Neural cell (in vitro differentiated cells): Measurements from ENCODE around the gene DPF3. TPM values are rescaled to one million over a fixed set of nuclear protein-coding genes. Genes with fewer than 3 reads are reported as not detected.

Experiments
- H2AFZ ChIP-seq: fragments of 200-600, 300-800 bp; sonication (generic), shearing (Covaris generic); 2 replicates; pipeline ENCODE4 v1.6.0; 2014; ENCODE audit warnings: low read depth, mild to moderate bottlenecking, antibody characterized with exemption, low read length, moderate library complexity
- H3F3A ChIP-seq: fragments of 200-600 bp; shearing (Covaris generic); 2 replicates; pipeline ENCODE4 v1.6.1; 2016; ENCODE audit warnings: mild to moderate bottlenecking, moderate library complexity, mixed read lengths, antibody characterized with exemption, low read length; ENCODE audit not compliant: insufficient read depth, poor library complexity, severe bottlenecking
- H3K27ac ChIP-seq: fragments of 200-600, 300-800 bp; sonication (generic), shearing (Covaris generic); 2 replicates; pipeline ENCODE4 v1.5.1; 2014; ENCODE audit warnings: mild to moderate bottlenecking, low read length, moderate library complexity
- H3K27me3 ChIP-seq: fragments of 300-800, 200-600 bp; sonication (generic), shearing (Covaris generic); 2 replicates; pipeline ENCODE4 v1.6.0; 2014; ENCODE audit warnings: mild to moderate bottlenecking, low read depth, low read length, moderate library complexity; ENCODE audit not compliant: insufficient read depth
- H3K36me3 ChIP-seq: fragments of 300-800, 200-600 bp; sonication (generic), shearing (Covaris generic); 2 replicates; pipeline ENCODE4 v1.5.1; 2014; ENCODE audit warnings: mild to moderate bottlenecking, antibody characterized with exemption, low read length, moderate library complexity; ENCODE audit not compliant: insufficient read depth
- H3K4me2 ChIP-seq: fragments of 300-800, 200-600 bp; sonication (generic), shearing (Covaris generic); 2 replicates; pipeline ENCODE4 v1.6.0; 2014; ENCODE audit warnings: mild to moderate bottlenecking, low read length
- H3K4me3 ChIP-seq: fragments of 300-800, 200-600 bp; sonication (generic), shearing (Covaris generic); 2 replicates; pipeline ENCODE4 v1.5.1; 2014; ENCODE audit warnings: mild to moderate bottlenecking, low read length, moderate library complexity
- H3K79me2 ChIP-seq: fragments of 200-600 bp; shearing (Covaris generic); replicated peaks from 2 replicates; pipeline ENCODE4 v1.6.0; 2014; ENCODE audit warnings: mild to moderate bottlenecking, low read length, moderate library complexity; ENCODE audit not compliant: insufficient read depth
- H3K9ac ChIP-seq: fragments of 300-800, 200-600 bp; sonication (generic), shearing (Covaris generic); 2 replicates; pipeline ENCODE4 v1.6.1; 2016; ENCODE audit warnings: mild to moderate bottlenecking, low read length, mixed read lengths
- H3K9me2 ChIP-seq: fragments of 200-600 bp; shearing (Covaris generic); 2 replicates; pipeline ENCODE4 v1.6.1; 2016; ENCODE audit warnings: mild to moderate bottlenecking, low read length, mixed read lengths; ENCODE audit not compliant: insufficient read depth
- H3K9me3 ChIP-seq: fragments of 200-600, 300-800 bp; sonication (generic), shearing (Covaris generic); 2 replicates; pipeline ENCODE4 v1.6.1; 2016; ENCODE audit warnings: mild to moderate bottlenecking, mixed run types, low read length, moderate library complexity, mixed read lengths
- H4K20me1 ChIP-seq: fragments of 200-600 bp; shearing (Covaris generic); 2 replicates; pipeline ENCODE4 v1.6.1; 2016; ENCODE audit warnings: mild to moderate bottlenecking, mixed run types; ENCODE audit not compliant: insufficient read depth
- CTCF ChIP-seq: fragments of 450-650 bp; IDR thresholded peaks from 2 replicates; pipeline ENCODE4 v1.5.1; 2014; ENCODE audit warnings: antibody characterized with exemption, mild to moderate bottlenecking, moderate library complexity; ENCODE audit not compliant: poor library complexity, severe bottlenecking
- EP300 ChIP-seq: fragments of 450-650 bp; conservative IDR thresholded peaks from 2 replicates; pipeline ENCODE4 v1.6.1; 2014; ENCODE audit warnings: antibody characterized with exemption, mild to moderate bottlenecking, moderate library complexity; ENCODE audit not compliant: poor library complexity, severe bottlenecking
- EZH2 ChIP-seq: fragments of 200-600, 300-800 bp; shearing (Covaris generic), sonication (generic); IDR thresholded peaks from 2 replicates; pipeline ENCODE4 v1.6.1; 2014; ENCODE audit warnings: antibody characterized with exemption, low read length, borderline replicate concordance, mild to moderate bottlenecking; ENCODE audit not compliant: insufficient read depth, poor library complexity, severe bottlenecking
- MXI1 ChIP-seq: fragments of 450-650 bp; conservative IDR thresholded peaks from 2 replicates; pipeline ENCODE4 v1.6.1; 2014; ENCODE audit warnings: antibody characterized with exemption, mild to moderate bottlenecking; ENCODE audit not compliant: poor library complexity, severe bottlenecking
- POLR2AphosphoS5 ChIP-seq: IDR thresholded peaks from 2 replicates; pipeline ENCODE4 v1.6.1; 2012
- RAD21 ChIP-seq: fragments of 450-650 bp; conservative IDR thresholded peaks from 2 replicates; pipeline ENCODE4 v1.6.1; 2014; ENCODE audit warnings: antibody characterized with exemption, mild to moderate bottlenecking, moderate library complexity
- REST ChIP-seq: IDR thresholded peaks from 2 replicates; pipeline ENCODE4 v1.6.1; 2012; ENCODE audit warnings: borderline replicate concordance
- SMC3 ChIP-seq: fragments of 450-650 bp; conservative IDR thresholded peaks from 2 replicates; pipeline ENCODE4 v1.6.1; 2014; ENCODE audit warnings: antibody characterized with exemption, mild to moderate bottlenecking, moderate library complexity; ENCODE audit not compliant: poor library complexity
- TAF1 ChIP-seq: IDR thresholded peaks from 2 replicates; pipeline ENCODE4 v1.6.1; 2012; ENCODE audit warnings: low read depth
- polyA plus RNA-seq: library from polyadenylated mRNA; depleted of rRNA; stranded (reverse); fragments of >200 nt; gene quantifications from 2 replicates; pipeline ENCODE4 v1.2.3, GENCODE V29; 2014

DPF3 gene
- polyA plus RNA-seq, 1 donor from 2014 or later: 2.9 TPM

GRCh38 chr14:72745546-72745945 lies 148.4 kb downstream of the DPF3 start:
- no peak overlapping the region for H3K9ac ChIP-seq
- H3K79me2 ChIP-seq: no peaks in the 10 kb centered on the region
- TF ChIP-seq POLR2AphosphoS5 (no peak), SMC3 (no peak), EZH2 (no peak), EP300 (no peak), TAF1 (no peak), REST (no peak), CTCF (no peak)
- H3F3A ChIP-seq: no peaks in the 10 kb centered on the region
- no peaks in the 10 kb centered on the region for H3K27me3 ChIP-seq
- no peaks in the 10 kb centered on the region for H3K9me2 ChIP-seq
- H2AFZ ChIP-seq: no peak overlapping the region
- no peaks in the 10 kb centered on the region for H4K20me1 ChIP-seq
- H3K4me3 ChIP-seq: no peak overlapping the region
- no peaks in the 10 kb centered on the region for H3K36me3 ChIP-seq
- H3K27ac ChIP-seq: no peak overlapping the region
- no peak overlapping the region for H3K4me2 ChIP-seq
- H3K9me3 ChIP-seq: no peaks in the 10 kb centered on the region

- Histone ChIP-seq H3K79me2 (no peaks in the 10 kb centered on the region), H4K20me1 (no peaks in the 10 kb centered on the region), H3K9me2 (no peaks in the 10 kb centered on the region), H3K36me3 (no peaks in the 10 kb centered on the region), H3K4me2 (no peak overlapping the region), H3K27me3 (no peaks in the 10 kb centered on the region), H3F3A (no peaks in the 10 kb centered on the region), H3K4me3 (no peak overlapping the region), H3K9ac (no peak overlapping the region), H3K27ac (no peak overlapping the region), H2AFZ (no peak overlapping the region), H3K9me3 (no peaks in the 10 kb centered on the region)
- TF ChIP-seq EZH2: no peak
- TF ChIP-seq RAD21: no peak
- TF ChIP-seq SMC3: no peak
Observed at GRCh38 chr14:72744416-72745120, 149.3 kb downstream of the DPF3 start.

GRCh38 chr14:72743626-72744025 lies 150.3 kb downstream of the DPF3 start:
- H3K9ac ChIP-seq: no peak overlapping the region
- H3K9me2 ChIP-seq: no peaks in the 10 kb centered on the region
- H2AFZ ChIP-seq: no peak overlapping the region
- no peak overlapping the region for H3K27ac ChIP-seq
- H3K9me3 ChIP-seq: no peaks in the 10 kb centered on the region
- no peaks in the 10 kb centered on the region for H3F3A ChIP-seq
- no peaks in the 10 kb centered on the region for H3K27me3 ChIP-seq
- no peak overlapping the region for H3K4me2 ChIP-seq
- H3K36me3 ChIP-seq: no peaks in the 10 kb centered on the region
- H3K79me2 ChIP-seq: no peaks in the 10 kb centered on the region
- no peak overlapping the region for H3K4me3 ChIP-seq
- TF ChIP-seq REST: no peak
- TF ChIP-seq EZH2: no peak
- no peak for TF ChIP-seq MXI1
- TF ChIP-seq SMC3: no peak
- no peaks in the 10 kb centered on the region for H4K20me1 ChIP-seq
